Stimulated activated CD4-positive, alpha-beta T cell treated with anti-CD3 and anti-CD28 coated beads, Interleukin-12 subunit alpha, Interleukin-12 subunit beta, amount 100 ng/mL, for 4 hours (primary cell): ENCODE results near the gene ASNS.
A peak's percentile ranks its signal among the peaks of the same experiment; 100 is the strongest.

Experiments
- DNase-seq: peaks from one replicate; pipeline ENCODE4 v3.0.0-alpha.2; 2020

Gene ASNS

DNA sequence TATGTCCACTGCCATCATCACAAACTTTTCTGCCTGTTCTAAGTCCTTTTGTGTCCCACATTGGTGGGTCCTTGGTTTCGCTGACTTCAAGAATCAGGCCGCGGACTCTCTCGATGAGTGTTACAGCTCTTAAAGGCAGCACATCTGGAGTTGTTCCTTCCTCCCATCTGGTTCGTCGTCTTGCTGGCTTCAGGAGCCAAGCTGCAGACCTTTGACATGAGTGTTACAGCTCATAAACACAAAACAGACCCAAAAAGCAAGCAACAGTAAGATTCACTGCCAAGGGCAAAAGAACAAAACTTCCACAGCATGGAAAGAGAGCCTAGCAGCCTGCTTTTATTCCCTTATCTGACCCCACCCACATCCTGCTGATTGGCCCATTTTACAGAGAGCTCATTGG lies 30.2 kb downstream of the ASNS start:
- no peak for DNase-seq

DNA sequence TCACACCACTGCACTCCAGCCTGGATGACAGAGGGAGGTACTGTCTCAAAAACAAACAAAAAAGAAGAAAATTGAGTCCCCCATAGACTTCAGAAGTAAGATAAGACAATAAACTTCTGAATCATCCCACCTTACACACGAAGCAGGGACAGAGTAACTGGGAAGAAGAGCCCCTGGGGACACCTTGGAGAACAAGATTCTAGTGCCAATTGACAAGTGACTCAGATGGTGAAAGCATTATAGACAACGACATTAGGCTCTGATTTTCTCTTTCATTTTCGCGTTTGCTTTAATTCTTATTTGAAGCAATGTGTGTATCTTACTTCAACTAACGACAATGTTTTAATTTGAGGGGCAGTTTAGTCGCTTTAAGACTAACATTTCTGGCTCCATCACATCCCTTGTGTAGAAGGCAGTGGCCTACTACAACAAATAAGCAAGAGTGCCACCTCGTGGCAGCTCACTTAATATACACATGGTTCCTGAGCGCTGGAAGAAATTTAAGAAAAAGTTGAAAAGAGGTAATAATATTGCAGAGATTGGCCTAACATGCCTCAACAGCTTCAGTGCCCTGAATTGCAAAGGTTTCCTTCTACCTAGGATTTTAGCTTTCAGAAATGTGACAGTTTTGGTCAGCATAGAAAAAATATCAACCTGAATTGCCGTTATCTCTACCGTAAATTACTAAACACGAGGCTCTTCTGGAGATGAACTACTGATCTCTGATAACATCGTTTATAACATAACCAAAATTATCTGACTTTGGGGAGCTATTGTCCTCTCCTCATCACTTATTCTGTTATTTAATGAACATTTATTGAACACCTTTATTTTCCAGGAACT lies 36.7 kb downstream of the ASNS start:
- DNase-seq = peak; percentile 51

DNA sequence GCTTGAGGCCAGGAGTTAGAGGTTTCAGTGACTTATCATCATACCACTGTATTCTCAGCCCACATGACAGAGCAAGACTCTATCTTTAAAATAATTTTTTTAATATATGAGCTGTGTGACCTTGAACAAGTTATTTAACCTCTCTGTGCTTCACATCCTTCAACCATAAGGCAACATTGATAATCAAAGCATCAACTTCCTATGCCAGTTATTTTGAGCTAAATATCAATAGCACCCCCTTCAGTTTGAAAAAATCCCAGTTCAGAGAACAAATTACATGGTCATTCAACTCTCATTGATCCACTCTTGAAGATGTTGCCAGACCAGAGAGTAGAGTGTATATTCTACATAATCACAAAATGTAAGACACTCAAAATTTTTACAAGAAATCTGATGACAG lies 53.0 kb downstream of the ASNS start:
- DNase-seq = no peak

DNA sequence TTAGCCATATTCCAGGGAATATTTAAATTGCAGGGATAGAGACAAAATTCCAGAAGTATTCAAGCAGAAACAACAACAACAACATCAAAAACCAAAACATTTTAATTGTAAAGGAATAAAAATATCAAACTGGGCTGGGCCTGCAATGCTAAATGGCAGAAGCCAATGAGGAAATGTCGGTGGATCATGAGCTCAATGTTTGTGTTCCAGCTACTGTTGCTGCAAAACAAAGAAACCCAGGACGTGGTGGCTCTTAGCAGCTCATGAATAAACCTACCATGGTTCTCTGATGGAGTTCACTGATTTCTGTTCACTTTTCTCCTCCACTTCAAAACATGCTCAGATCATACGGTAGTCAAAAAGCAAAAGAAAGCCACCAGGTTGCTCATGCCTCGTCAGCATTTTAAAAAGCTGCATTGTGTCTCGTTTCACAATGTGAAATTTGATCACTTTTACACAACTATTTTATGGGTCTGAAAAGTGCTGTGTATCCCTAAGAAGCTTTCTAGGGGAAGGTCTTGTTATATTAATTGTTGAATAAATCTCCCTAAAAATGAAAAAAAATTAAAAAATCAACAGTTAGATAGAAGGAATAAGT lies 54.0 kb downstream of the ASNS start:
- DNase-seq = no peak
